Measurements from ENCODE around the gene UFC1.

Gene UFC1

DNA sequence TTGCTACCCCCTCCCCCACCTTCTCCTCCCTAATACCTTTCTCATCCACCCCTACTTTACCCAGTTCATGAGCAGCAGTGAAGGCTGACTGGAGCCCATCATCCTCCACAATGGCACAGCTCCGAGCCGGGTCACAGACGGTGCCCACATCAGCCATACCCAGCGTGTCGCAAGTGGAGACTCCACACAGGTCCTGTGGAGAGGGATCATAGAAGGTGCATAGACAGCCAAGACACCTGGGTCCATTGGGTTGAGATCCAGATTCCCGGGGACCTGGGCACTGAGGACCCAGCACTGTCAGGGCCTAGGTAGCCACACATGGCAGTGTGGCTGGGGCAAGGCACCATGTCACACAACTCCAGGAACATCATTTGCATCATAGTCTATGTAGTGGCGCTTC lies 42.3 kb downstream of the UFC1 start:
- no peak for DNase-seq

GRCh38 chr1:161196521-161197451 lies 43.0 kb downstream of the UFC1 start:
- DNase-seq: no peak

- no peak for DNase-seq
Observed at GRCh38 chr1:161197560-161198193, 43.9 kb downstream of the UFC1 start.

GRCh38 chr1:161198194-161198896 lies 44.6 kb downstream of the UFC1 start:
- DNase-seq: no peak

- DNase-seq: no peak
Observed at GRCh38 chr1:161198897-161199431, 45.2 kb downstream of the UFC1 start, which contains the start of gene ADAMTS4. TSS of gene ADAMTS4 (minus strand) at chr1:161199054. CDS start at chr1:161198627, 427 bp downstream.

- DNase-seq: no peak
Observed at GRCh38 chr1:161199506-161200139, 45.8 kb downstream of the UFC1 start.

DNA sequence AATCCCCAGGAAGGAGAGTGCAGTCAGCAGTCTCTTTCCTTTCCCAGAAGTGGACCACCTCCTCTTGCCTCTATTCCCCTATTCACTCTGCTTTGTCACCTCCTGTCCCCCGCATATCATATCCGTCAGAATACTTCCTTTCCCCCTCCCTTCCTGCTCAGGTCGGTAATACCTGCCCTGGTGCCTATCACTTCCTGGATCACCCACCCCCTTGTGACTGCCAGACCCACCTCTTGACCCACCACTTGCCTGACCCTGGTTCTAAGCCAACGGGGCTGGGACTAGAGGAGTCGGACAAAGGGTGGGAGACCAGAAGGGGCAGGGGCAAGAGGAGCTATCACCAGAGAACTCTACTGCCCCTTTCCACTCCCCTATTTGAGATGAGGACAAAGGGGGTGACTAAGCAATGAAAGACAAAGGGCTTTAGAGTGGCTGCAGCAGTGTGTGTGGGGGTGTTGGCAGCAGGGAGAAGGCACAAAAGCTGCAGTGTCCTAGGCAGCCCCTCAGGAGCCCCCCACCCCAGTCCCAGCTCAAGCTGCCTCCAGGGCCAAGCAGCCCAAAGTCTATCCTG lies 46.7 kb downstream of the UFC1 start:
- no peak for DNase-seq

GRCh38 chr1:161200992-161201835 lies 47.4 kb downstream of the UFC1 start:
- DNase-seq: no peak

DNA sequence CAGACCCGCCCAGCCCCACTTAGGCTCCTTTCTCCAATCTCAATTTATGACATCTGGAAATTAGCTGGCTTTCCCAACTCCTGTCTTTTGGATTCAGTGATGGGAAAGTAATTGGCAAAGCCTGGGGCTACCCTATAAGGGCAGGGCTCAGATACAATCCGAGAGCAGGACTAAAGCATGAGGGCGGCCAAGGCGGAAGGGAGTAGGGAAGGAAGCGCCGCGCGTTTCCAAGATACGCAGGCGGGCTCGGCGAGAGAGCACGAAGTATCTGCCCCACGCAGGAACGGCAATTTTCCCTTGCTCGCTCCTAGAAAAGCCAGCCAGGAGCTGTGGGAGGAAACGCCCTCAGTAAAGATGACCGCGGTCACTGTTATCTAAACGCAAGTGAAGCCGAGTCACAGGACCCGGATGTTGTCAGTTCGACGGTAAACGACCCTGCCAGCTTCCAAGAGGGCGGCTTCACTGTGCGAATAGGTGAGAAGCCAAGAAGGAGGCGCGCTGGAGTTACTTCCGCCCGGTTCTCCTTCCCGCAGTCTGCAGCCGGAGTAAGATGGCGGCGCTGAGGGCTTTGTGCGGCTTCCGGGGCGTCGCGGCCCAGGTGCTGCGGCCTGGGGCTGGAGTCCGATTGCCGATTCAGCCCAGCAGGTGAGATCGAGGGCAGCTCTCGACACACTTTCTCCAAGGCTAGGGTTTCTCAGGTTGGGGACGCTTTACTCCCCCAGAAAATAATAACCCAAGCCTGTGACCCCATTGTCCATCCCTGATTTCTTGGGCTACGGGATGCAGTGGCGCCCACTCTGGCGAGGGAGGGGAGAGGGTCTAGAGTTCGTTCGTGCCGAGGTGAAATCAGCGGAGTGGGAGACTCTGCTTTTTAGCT lies 48.3 kb downstream of the UFC1 start, which contains the start of gene NDUFS2:
Gene NDUFS2 (plus strand): TSS at position 532 of the 877 bp plus-strand sequence. CDS start 19 bp downstream, at position 551.
- peak; percentile 93 for DNase-seq

DNA sequence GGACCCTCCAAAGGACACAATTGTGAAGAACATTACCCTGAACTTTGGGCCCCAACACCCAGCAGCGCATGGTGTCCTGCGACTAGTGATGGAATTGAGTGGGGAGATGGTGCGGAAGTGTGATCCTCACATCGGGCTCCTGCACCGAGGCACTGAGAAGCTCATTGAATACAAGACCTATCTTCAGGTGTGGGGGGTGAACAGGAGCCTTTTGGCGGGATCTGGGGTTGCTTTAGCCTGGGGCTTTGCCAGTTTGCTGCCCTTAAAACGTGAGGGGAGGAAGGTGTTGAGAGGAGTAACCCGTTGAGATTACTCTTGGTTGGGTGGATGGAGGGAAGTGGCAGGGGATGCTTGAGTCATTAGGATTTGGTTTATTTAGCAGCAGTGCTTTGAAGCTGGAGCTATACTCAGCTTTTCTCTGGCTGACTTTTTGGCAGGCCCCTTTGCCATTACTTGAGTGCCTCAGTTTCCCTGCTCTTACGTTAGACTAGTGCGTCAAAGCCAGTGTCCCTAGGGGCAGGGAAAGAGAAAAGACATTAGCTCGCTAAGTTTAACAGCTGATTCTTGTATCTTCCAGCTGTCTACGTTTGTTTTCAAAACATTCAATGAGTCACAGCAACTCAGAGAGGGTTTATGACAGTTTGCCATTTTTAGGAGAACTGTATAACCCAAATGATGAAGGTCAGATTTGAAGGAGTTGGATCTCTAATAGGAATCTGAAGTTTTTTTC lies 52.8 kb downstream of the UFC1 start:
- DNase-seq: no peak

DNA sequence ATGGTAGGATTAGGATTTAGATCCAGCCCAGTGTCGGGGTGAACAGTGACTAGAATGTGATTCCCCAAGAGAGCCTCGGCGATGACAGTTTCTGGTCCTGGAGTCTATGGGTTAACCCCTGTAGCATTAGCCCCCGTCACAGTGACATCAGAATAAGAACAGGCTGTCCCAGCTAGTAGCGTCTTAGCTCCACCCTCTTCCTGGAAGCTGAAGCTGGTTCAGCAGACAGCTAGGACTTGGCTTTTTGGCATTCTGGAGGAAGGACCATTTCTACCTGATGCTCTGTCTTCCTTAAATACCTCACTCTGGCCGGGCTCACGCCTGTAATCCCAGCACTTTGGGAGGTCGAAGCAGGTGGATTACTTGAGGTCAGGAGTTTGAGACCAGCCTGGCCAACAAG lies 53.4 kb downstream of the UFC1 start:
- DNase-seq: no peak
